ENCODE data around the gene PPP1R7.

DNA sequence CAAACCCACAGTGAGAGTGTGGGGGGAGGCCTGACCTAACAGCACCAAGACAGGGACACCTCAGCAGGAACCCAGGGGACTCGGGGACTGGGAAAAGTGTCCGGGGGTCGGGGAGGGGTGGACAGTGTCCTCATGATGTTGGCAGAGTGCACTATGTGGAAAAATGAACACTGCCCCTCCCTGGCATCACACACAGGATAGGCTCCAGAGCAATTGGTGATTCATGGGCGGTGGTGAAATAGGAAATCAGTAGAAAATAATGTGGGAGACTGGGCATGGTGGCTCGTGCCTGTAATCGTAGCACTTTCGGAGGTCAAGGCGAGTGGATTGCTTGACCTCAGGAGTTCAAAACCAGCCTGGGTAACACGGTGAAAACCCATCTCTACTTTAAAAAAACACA is 34.6 kb downstream of the PPP1R7 start:
- TF ChIP-seq, protein P1, sequence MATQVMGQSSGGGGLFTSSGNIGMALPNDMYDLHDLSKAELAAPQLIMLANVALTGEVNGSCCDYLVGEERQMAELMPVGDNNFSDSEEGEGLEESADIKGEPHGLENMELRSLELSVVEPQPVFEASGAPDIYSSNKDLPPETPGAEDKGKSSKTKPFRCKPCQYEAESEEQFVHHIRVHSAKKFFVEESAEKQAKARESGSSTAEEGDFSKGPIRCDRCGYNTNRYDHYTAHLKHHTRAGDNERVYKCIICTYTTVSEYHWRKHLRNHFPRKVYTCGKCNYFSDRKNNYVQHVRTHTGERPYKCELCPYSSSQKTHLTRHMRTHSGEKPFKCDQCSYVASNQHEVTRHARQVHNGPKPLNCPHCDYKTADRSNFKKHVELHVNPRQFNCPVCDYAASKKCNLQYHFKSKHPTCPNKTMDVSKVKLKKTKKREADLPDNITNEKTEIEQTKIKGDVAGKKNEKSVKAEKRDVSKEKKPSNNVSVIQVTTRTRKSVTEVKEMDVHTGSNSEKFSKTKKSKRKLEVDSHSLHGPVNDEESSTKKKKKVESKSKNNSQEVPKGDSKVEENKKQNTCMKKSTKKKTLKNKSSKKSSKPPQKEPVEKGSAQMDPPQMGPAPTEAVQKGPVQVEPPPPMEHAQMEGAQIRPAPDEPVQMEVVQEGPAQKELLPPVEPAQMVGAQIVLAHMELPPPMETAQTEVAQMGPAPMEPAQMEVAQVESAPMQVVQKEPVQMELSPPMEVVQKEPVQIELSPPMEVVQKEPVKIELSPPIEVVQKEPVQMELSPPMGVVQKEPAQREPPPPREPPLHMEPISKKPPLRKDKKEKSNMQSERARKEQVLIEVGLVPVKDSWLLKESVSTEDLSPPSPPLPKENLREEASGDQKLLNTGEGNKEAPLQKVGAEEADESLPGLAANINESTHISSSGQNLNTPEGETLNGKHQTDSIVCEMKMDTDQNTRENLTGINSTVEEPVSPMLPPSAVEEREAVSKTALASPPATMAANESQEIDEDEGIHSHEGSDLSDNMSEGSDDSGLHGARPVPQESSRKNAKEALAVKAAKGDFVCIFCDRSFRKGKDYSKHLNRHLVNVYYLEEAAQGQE (IDR thresholded peaks at IDR 0.05), result no peak
- TF ChIP-seq, protein P2, sequence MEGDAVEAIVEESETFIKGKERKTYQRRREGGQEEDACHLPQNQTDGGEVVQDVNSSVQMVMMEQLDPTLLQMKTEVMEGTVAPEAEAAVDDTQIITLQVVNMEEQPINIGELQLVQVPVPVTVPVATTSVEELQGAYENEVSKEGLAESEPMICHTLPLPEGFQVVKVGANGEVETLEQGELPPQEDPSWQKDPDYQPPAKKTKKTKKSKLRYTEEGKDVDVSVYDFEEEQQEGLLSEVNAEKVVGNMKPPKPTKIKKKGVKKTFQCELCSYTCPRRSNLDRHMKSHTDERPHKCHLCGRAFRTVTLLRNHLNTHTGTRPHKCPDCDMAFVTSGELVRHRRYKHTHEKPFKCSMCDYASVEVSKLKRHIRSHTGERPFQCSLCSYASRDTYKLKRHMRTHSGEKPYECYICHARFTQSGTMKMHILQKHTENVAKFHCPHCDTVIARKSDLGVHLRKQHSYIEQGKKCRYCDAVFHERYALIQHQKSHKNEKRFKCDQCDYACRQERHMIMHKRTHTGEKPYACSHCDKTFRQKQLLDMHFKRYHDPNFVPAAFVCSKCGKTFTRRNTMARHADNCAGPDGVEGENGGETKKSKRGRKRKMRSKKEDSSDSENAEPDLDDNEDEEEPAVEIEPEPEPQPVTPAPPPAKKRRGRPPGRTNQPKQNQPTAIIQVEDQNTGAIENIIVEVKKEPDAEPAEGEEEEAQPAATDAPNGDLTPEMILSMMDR (IDR thresholded peaks at IDR 0.05; ENCODE audit: low read depth, low read length, missing input control), result no peak
- TF ChIP-seq FOXA1 (IDR thresholded peaks at IDR 0.05), result no peak
- no peak for TF ChIP-seq RAD21 (IDR thresholded peaks at IDR 0.05)
- TF ChIP-seq, protein P3, sequence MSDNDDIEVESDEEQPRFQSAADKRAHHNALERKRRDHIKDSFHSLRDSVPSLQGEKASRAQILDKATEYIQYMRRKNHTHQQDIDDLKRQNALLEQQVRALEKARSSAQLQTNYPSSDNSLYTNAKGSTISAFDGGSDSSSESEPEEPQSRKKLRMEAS (IDR thresholded peaks at IDR 0.05), result no peak
- TF ChIP-seq SP1 (IDR thresholded peaks at IDR 0.05), result no peak
- no peak for TF ChIP-seq YY1 (IDR thresholded peaks at IDR 0.05)
- TF ChIP-seq EGR1 (IDR thresholded peaks at IDR 0.05; ENCODE audit: low read depth in 2 of 2), result no peak

All from liver (tissue), 3 donors.